Measurements from ENCODE around the gene TMEM30A. TPM values are rescaled to one million over a fixed set of nuclear protein-coding genes. Genes with fewer than 3 reads are reported as not detected.

Gene TMEM30A
- total RNA-seq, 2 experiments from 2014 or later: 18.2 to 32.1 TPM

- Histone ChIP-seq H3K9me2 (ENCODE audit: insufficient read depth, low read length) (no peaks in the 10 kb centered on the region), H3K4me3 (ENCODE audit: low read depth, low read length, poor library complexity, severe bottlenecking) (no peak overlapping the region), H3K79me2 (ENCODE audit: insufficient read depth, low read depth, low read length) (no peaks in the 10 kb centered on the region), H4K20me1 (ENCODE audit: insufficient read depth, low read length) (no peaks in the 10 kb centered on the region; the same call in 1 of the 2 replicates), H3K36me3 (ENCODE audit: insufficient read depth, low read length) (no peaks in the 10 kb centered on the region), H3K9me3 (ENCODE audit: low read length) (no peaks in the 10 kb centered on the region), H3K4me2 (ENCODE audit: low read length) (no peak overlapping the region), H3K4me1 (ENCODE audit: insufficient read depth, low read length, poor library complexity, severe bottlenecking) (no peaks in the 10 kb centered on the region), H3K27ac (ENCODE audit: low read depth, low read length, poor library complexity, severe bottlenecking) (no peak overlapping the region), H2AFZ (ENCODE audit: low read length) (no peak overlapping the region)
- ChIA-PET POLR2A (no interaction called here), CTCF (ENCODE audit: unreplicated experiment) (no interaction called here)
- intact Hi-C loops (cut with micrococcal nuclease; ENCODE audit: unreplicated experiment): no loop called here
- no peak for DNase-seq (ENCODE audit: low spot score)
- no peak for TF ChIP-seq CTCF (conservative IDR thresholded peaks at IDR 0.05; ENCODE audit: low read length)
- no TSS peak for BruUV-seq (replicated peaks)
Observed at GRCh38 chr6:75224303-75224926, 60.2 kb downstream of the TMEM30A start.

GRCh38 chr6:75223428-75223827 lies 61.2 kb downstream of the TMEM30A start:
- intact Hi-C loops (cut with micrococcal nuclease; ENCODE audit: unreplicated experiment): no loop called here
- BruUV-seq (replicated peaks): no TSS peak
- no peak for TF ChIP-seq CTCF (conservative IDR thresholded peaks at IDR 0.05; ENCODE audit: low read length)
- no peak for TF ChIP-seq EZH2phosphoT487 (IDR thresholded peaks at IDR 0.05; ENCODE audit: borderline replicate concordance, low read depth, low read length)
- Histone ChIP-seq H3K9me3 (ENCODE audit: low read length) (no peaks in the 10 kb centered on the region), H3K9me2 (ENCODE audit: insufficient read depth, low read length) (no peaks in the 10 kb centered on the region), H3K27ac (ENCODE audit: low read depth, low read length, poor library complexity, severe bottlenecking) (no peak overlapping the region), H3K4me1 (ENCODE audit: insufficient read depth, low read length, poor library complexity, severe bottlenecking) (no peaks in the 10 kb centered on the region), H2AFZ (ENCODE audit: low read length) (no peak overlapping the region), H4K20me1 (ENCODE audit: insufficient read depth, low read length) (no peaks in the 10 kb centered on the region), H3K36me3 (ENCODE audit: insufficient read depth, low read length) (no peaks in the 10 kb centered on the region), H3K79me2 (ENCODE audit: insufficient read depth, low read depth, low read length) (no peaks in the 10 kb centered on the region), H3K4me3 (ENCODE audit: low read depth, low read length, poor library complexity, severe bottlenecking) (no peak overlapping the region), H3K4me2 (ENCODE audit: low read length) (no peak overlapping the region)
- no peak for DNase-seq (ENCODE audit: low spot score)
- ChIA-PET POLR2A (no interaction called here), CTCF (ENCODE audit: unreplicated experiment) (no interaction called here)

- ChIA-PET POLR2A (no interaction called here), CTCF (ENCODE audit: unreplicated experiment) (no interaction called here)
- no peaks in the 10 kb centered on the region for H3K4me1 ChIP-seq (ENCODE audit: insufficient read depth, low read length, poor library complexity, severe bottlenecking)
- H3K36me3 ChIP-seq (ENCODE audit: insufficient read depth, low read length): no peaks in the 10 kb centered on the region
- no peak overlapping the region for H3K27ac ChIP-seq (ENCODE audit: low read depth, low read length, poor library complexity, severe bottlenecking)
- H4K20me1 ChIP-seq (ENCODE audit: insufficient read depth, low read length): no peaks in the 10 kb centered on the region
- H3K79me2 ChIP-seq (ENCODE audit: insufficient read depth, low read depth, low read length): no peaks in the 10 kb centered on the region
- H3K9me2 ChIP-seq (ENCODE audit: insufficient read depth, low read length): no peaks in the 10 kb centered on the region
- H3K4me3 ChIP-seq (ENCODE audit: low read depth, low read length, poor library complexity, severe bottlenecking): no peak overlapping the region
- no peaks in the 10 kb centered on the region for H3K9me3 ChIP-seq (ENCODE audit: low read length)
- no peak overlapping the region for H3K4me2 ChIP-seq (ENCODE audit: low read length)
- TF ChIP-seq CTCF (conservative IDR thresholded peaks at IDR 0.05; ENCODE audit: low read length): no peak
- no peak for DNase-seq (ENCODE audit: low spot score)
- intact Hi-C loops (cut with micrococcal nuclease; ENCODE audit: unreplicated experiment): no loop called here
- no peak overlapping the region for H2AFZ ChIP-seq (ENCODE audit: low read length)
- BruUV-seq (replicated peaks): no TSS peak
Observed at GRCh38 chr6:75222261-75222660, 62.3 kb downstream of the TMEM30A start.

All from OCI-LY7 (cell line).